Osteoblast (primary cell): ENCODE measurements around the gene MEGF11. TPM values are rescaled to one million over a fixed set of nuclear protein-coding genes. Genes with fewer than 3 reads are reported as not detected.

ENCODE experiments used
- DNase-seq: peaks from one replicate; pipeline ENCODE4 v3.0.0; 2011; ENCODE audit warnings: low spot score, mixed read lengths; ENCODE audit not compliant: insufficient read length; ENCODE audit errors: missing footprints
- H2AFZ ChIP-seq: 2 replicates; pipeline ENCODE4 v1.6.0; 2011; ENCODE audit warnings: mild to moderate bottlenecking, low read length
- H3K27ac ChIP-seq: 2 replicates; pipeline ENCODE4 v1.5.1; 2011; ENCODE audit warnings: mild to moderate bottlenecking, low read depth, low read length, moderate library complexity
- H3K27me3 ChIP-seq: 2 replicates; pipeline ENCODE4 v1.6.0; 2012; ENCODE audit warnings: mild to moderate bottlenecking, control low read depth, inconsistent platforms, low read length, moderate library complexity; ENCODE audit not compliant: insufficient read depth
- H3K36me3 ChIP-seq: 2 replicates; pipeline ENCODE4 v1.5.1; 2011; ENCODE audit warnings: mild to moderate bottlenecking, low read length, control low read depth, moderate library complexity; ENCODE audit not compliant: insufficient read depth
- H3K4me1 ChIP-seq: 2 replicates; pipeline ENCODE4 v1.5.1; 2011; ENCODE audit warnings: mild to moderate bottlenecking, low read length, control low read depth, moderate library complexity; ENCODE audit not compliant: insufficient read depth
- H3K4me2 ChIP-seq: 2 replicates; pipeline ENCODE4 v1.6.0; 2011; ENCODE audit warnings: mild to moderate bottlenecking, low read length; ENCODE audit not compliant: insufficient read depth
- H3K4me3 ChIP-seq: fragments of 200-600 bp; sonication (generic); 3 replicates; pipeline ENCODE4 v1.5.1; 2012; ENCODE audit warnings: mild to moderate bottlenecking, low read length, inconsistent platforms; ENCODE audit not compliant: insufficient read depth
- H3K79me2 ChIP-seq: 2 replicates; pipeline ENCODE4 v1.6.0; 2012; ENCODE audit warnings: mild to moderate bottlenecking, low read length, control low read depth, inconsistent platforms; ENCODE audit not compliant: insufficient read depth
- H3K9me3 ChIP-seq: 2 replicates; pipeline ENCODE4 v1.5.1; 2011; ENCODE audit warnings: low read depth, low read length, control low read depth
- H4K20me1 ChIP-seq: 2 replicates; pipeline ENCODE4 v1.6.0; 2012; ENCODE audit warnings: mild to moderate bottlenecking, low read length, control low read depth; ENCODE audit not compliant: insufficient read depth
- CTCF ChIP-seq: IDR thresholded peaks from 2 replicates; pipeline ENCODE4 v1.5.1; 2011; ENCODE audit warnings: mild to moderate bottlenecking, low read depth, low read length, moderate library complexity; ENCODE audit errors: extremely low read depth
- total RNA-seq: library from RNA; depleted of rRNA; stranded (reverse); fragments of >200 nt; gene quantifications from 2 replicates; pipeline ENCODE4 v1.2.3, GENCODE V29; 2012

MEGF11 gene
- total RNA-seq, 1 donor, result not detected

GRCh38 chr15:66115568-66116206 lies 137.9 kb downstream of the MEGF11 start:
- H3K9me3 ChIP-seq, result no peaks in the 10 kb centered on the region
- H4K20me1 ChIP-seq, result no peaks in the 10 kb centered on the region
- H3K36me3 ChIP-seq, result no peaks in the 10 kb centered on the region
- H3K27me3 ChIP-seq, result peaks cover 10% of the 10 kb centered on the region
- no peak for TF ChIP-seq CTCF
- no peaks in the 10 kb centered on the region for H3K79me2 ChIP-seq
- no peak overlapping the region for H3K4me3 ChIP-seq
- no peak overlapping the region for H3K27ac ChIP-seq
- no peak overlapping the region for H3K4me2 ChIP-seq
- no peaks in the 10 kb centered on the region for H3K4me1 ChIP-seq
- DNase-seq, result peak; percentile 17
- H2AFZ ChIP-seq, result no peak overlapping the region

- no peaks in the 10 kb centered on the region for H3K9me3 ChIP-seq
- H4K20me1 ChIP-seq, result no peaks in the 10 kb centered on the region
- peak; percentile 63 for DNase-seq
- no peak overlapping the region for H3K4me3 ChIP-seq
- H2AFZ ChIP-seq, result no peak overlapping the region
- no peaks in the 10 kb centered on the region for H3K79me2 ChIP-seq
- no peak overlapping the region for H3K4me2 ChIP-seq
- no peak for TF ChIP-seq CTCF
- no peaks in the 10 kb centered on the region for H3K36me3 ChIP-seq
- H3K4me1 ChIP-seq, result no peaks in the 10 kb centered on the region
- H3K27ac ChIP-seq, result no peak overlapping the region
- H3K27me3 ChIP-seq, result peaks cover 13% of the 10 kb centered on the region
Observed at GRCh38 chr15:66114863-66115425, 138.6 kb downstream of the MEGF11 start.

GRCh38 chr15:66112388-66112787 lies 141.2 kb downstream of the MEGF11 start:
- Histone ChIP-seq H3K4me2 (no peak overlapping the region), H3K4me3 (no peak overlapping the region), H4K20me1 (no peaks in the 10 kb centered on the region), H3K27me3 (peaks cover 27% of the 10 kb centered on the region), H3K79me2 (no peaks in the 10 kb centered on the region), H3K9me3 (no peaks in the 10 kb centered on the region), H3K36me3 (no peaks in the 10 kb centered on the region), H3K27ac (no peak overlapping the region), H2AFZ (no peak overlapping the region), H3K4me1 (no peaks in the 10 kb centered on the region)
- DNase-seq, result peak; percentile 39
- no peak for TF ChIP-seq CTCF

- no peak overlapping the region for H3K4me3 ChIP-seq
Observed at GRCh38 chr15:66111363-66111762, 142.2 kb downstream of the MEGF11 start.

More at GRCh38 chr15:66111363-66111762, 142.2 kb downstream of the MEGF11 start:
- no peak overlapping the region for H3K4me2 ChIP-seq
- H3K9me3 ChIP-seq, result no peaks in the 10 kb centered on the region
- no peaks in the 10 kb centered on the region for H3K4me1 ChIP-seq
- DNase-seq, result no peak
- H2AFZ ChIP-seq, result no peak overlapping the region
- H4K20me1 ChIP-seq, result no peaks in the 10 kb centered on the region
- TF ChIP-seq CTCF, result no peak
- no peak overlapping the region for H3K27ac ChIP-seq
- no peaks in the 10 kb centered on the region for H3K79me2 ChIP-seq
- H3K27me3 ChIP-seq, result peaks cover 28% of the 10 kb centered on the region
- no peaks in the 10 kb centered on the region for H3K36me3 ChIP-seq
